GM20000 (cell line): ENCODE results near the gene MYO15B.

Experiments
- DNase-seq: peaks from one replicate; pipeline ENCODE4 v3.0.0; 2012; ENCODE audit warnings: low spot score
- CTCF ChIP-seq: IDR thresholded peaks from 2 replicates; pipeline ENCODE4 v1.5.1; 2012; ENCODE audit warnings: mild to moderate bottlenecking, control low read depth; ENCODE audit errors: extremely low read depth, missing control alignments

Gene MYO15B

GRCh38 chr17:75638893-75639292 is 51.3 kb downstream of the MYO15B start:
- TF ChIP-seq CTCF = no peak
- no peak for DNase-seq

GRCh38 chr17:75639327-75639726 is 51.7 kb downstream of the MYO15B start:
- TF ChIP-seq CTCF = no peak

GRCh38 chr17:75639771-75640555 is 52.4 kb downstream of the MYO15B start:
- DNase-seq = no peak
- no peak for TF ChIP-seq CTCF

More at GRCh38 chr17:75639327-75639726, 51.7 kb downstream of the MYO15B start:
- DNase-seq = no peak

GRCh38 chr17:75640556-75641119 is 53.0 kb downstream of the MYO15B start:
- no peak for DNase-seq

GRCh38 chr17:75641343-75641742 is 53.7 kb downstream of the MYO15B start:
- DNase-seq = no peak
- TF ChIP-seq CTCF = no peak

More at GRCh38 chr17:75640556-75641119, 53.0 kb downstream of the MYO15B start:
- no peak for TF ChIP-seq CTCF

- TF ChIP-seq CTCF = no peak
- DNase-seq = no peak
These were observed 54.7 kb downstream of the MYO15B start for GRCh38 chr17:75642182-75642783.
